ENCODE data around the gene OR6J1.
"Not testable (repeated sequence)": the region's sequence is repeated elsewhere in the genome, so short reads cannot be mapped to it uniquely, and the experiment has no call there.

OR6J1 gene

GRCh38 chr14:22601456-22601855 is 42.7 kb downstream of the OR6J1 start:
- DNase-seq = no peak

DNA sequence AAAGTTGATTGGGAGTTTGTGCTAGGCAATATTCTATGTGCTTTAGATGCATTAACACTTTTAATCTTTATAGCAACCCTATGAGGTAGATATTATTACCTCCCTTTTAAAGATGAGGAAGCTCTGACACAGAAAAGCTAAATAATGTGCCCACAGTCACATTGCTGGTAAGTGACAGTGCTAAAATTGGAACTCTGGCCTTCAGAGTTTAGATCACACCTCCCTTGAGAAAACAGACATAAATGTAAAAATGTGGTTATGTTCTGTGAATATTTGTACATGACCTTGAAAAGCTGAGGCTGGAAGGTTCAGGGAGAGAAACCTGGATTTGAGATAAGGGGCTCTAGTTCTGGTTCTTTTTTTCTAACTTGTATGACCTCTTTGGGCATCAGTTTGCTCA is 44.1 kb downstream of the OR6J1 start:
- DNase-seq = no peak

- no peak for DNase-seq
Observed at GRCh38 chr14:22599349-22599748, 44.8 kb downstream of the OR6J1 start.

DNA sequence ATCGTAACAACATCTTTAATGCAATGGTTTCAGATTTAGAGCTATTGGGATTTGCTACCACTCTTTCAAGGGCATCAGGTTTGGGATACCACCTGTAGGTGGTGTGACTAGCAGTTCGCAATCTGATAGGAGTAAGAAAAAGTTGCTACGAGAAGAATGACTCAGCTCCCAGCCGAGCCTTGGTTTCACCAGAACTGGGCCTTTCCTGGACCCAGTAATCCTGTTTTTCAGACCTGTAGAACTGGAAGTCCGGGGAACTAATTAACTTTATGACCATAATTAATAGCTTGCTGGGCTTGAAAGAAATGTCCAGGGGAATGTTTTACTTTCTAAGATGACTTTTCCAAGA is 45.3 kb downstream of the OR6J1 start:
- no peak for DNase-seq

- DNase-seq = peak; percentile 63
Observed at GRCh38 chr14:22598099-22598895, 45.9 kb downstream of the OR6J1 start, which contains the start of gene ABHD4. TSS of gene ABHD4 (plus strand) at chr14:22598300. CDS start at chr14:22598307, 7 bp downstream.

- no peak for DNase-seq
Observed at GRCh38 chr14:22597771-22598098, 46.4 kb downstream of the OR6J1 start.

DNA sequence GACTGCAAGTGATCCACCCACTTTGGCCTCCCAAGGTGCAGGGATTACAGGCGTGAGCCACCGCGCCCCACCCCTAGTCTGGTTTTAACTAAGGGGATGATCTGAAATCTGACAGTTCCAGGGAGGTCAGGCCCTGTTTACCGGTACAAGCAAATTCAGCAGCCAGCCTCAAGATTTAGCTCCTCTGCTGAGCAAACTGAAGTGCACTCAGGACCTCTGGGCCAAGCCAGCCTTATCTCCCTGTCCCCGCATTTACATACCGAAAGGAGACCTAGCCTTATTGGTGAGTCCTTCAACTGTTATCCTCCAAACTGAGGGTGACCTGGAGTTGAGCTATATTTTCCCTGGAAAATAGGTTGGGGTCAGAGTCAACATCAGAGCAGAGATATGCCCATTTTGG is 46.9 kb downstream of the OR6J1 start:
- DNase-seq = no peak

- DNase-seq = no peak
Observed at GRCh38 chr14:22596354-22596879, 47.7 kb downstream of the OR6J1 start.

DNA sequence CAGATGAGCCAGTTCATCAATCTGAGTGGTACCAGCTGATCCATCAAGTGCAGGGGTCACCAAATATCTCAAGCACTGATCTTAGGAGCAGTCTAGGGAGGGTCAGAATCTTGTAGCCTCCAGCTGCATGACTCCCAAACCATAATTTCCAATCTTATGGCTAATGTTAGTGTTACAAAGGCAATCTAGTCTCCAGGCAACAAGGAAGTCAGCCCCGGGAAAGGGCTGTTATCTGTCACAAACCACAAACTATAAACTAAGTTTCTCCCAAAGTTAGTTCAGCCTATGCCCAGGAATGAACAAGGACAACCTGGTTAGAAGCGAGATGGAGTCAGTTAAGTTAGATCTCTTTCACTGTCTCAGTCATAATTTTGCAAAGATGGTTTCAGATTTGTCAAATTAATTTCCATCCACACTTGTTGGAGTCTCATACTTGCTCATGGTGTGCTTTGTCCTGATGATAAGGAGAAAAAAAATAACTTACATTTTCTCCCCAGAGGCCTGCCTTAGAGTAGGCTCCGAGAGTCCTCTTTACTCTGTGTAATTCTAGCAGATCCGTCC is 49.9 kb downstream of the OR6J1 start:
- DNase-seq = no peak

DNA sequence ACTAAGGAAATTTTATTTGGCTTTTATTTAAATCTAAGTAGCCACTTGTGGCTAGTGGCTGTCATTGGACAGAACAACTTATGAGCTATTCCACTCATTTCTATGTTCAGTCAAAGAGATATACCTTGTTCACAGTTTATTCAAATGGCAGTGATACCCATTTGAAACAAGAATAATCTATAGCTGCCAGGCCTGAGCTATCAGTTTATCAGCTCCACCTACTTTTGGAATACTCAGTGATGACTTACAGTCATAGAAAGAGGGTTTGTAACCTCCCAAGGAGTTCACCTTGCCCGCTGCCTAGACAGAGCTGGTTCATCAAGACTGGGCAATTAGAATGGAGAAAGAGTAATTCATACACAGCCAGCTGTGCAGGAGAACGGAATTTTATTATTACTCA is 50.6 kb downstream of the OR6J1 start:
- no peak for DNase-seq

DNA sequence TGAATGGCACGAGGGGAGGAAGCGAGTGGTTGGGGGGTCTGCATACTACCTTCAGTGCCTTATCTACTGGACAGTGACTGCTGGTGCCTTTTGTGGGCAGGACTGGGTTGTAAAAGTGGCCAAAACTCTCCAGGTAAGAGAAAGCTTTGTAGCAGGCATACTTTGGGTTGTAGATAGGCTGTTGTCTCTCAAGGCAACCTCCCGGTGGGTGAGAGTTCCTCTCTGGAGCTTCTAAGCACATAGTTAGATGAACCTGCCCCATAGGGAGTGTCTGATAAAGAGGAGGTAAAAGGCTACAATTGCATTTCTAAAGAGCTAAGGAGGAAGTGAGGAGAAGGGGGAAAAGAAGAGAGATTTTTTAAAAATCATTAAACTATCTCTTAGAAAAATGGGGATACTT is 51.0 kb downstream of the OR6J1 start:
- no peak for DNase-seq

GRCh38 chr14:22589096-22589839 is 54.9 kb downstream of the OR6J1 start, which contains the start of gene DAD1:
TSS of gene DAD1 (minus strand) at chr14:22589224. CDS start at chr14:22589157, 67 bp downstream.
- DNase-seq = peak; percentile 100

- no peak for DNase-seq
Observed at GRCh38 chr14:22588526-22589095, 55.5 kb downstream of the OR6J1 start.

- not testable (repeated sequence) for DNase-seq
Observed at GRCh38 chr14:22587677-22588422, 56.3 kb downstream of the OR6J1 start.

DNA sequence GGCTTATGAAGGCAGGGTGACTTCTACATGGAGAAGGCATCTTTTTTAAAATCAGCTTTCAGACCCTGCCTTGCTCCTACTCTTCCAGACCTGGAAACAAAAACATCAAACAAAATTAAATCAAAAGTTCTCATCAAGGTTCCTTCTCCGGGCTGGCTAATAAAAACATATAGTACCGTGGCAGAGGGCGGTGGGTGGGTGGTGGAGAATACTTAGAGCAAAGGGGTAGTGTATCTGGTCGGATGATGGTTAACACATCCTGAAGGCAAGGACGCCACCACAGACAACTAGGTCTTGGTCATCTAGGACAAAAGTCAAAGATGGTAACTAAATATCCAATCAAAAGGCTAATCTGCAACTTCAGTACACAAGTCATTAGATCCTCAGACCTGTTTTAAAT is 56.9 kb downstream of the OR6J1 start:
- DNase-seq = no peak

DNA sequence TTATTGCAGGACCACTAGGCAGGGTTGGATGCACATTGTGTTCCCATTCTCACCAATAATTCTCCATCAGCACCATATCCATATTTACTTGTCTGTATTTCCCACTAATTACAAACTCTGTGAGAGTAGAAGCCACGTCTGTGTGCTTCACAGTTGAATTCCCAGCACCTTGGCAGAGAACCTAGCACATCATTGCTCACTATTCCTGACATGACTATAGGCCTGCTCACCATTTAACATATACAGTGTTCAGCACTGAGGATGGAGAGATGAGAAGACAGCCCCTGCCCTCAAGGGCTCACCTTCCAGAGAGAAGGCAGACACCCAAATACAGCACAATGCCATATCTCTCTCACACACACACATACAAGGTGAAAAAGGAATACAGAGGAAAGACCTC is 60.2 kb downstream of the OR6J1 start:
- DNase-seq = no peak
